ENCODE data around the gene TSKS. TPM values are rescaled to one million over a fixed set of nuclear protein-coding genes. Genes with fewer than 3 reads are reported as not detected.

The TSKS gene
- total and polyA plus RNA-seq, 2 donors (not counting 3 experiments of a cell fraction or from before 2014, with no cell fraction given) = 0.03 TPM; not detected in 1

DNA sequence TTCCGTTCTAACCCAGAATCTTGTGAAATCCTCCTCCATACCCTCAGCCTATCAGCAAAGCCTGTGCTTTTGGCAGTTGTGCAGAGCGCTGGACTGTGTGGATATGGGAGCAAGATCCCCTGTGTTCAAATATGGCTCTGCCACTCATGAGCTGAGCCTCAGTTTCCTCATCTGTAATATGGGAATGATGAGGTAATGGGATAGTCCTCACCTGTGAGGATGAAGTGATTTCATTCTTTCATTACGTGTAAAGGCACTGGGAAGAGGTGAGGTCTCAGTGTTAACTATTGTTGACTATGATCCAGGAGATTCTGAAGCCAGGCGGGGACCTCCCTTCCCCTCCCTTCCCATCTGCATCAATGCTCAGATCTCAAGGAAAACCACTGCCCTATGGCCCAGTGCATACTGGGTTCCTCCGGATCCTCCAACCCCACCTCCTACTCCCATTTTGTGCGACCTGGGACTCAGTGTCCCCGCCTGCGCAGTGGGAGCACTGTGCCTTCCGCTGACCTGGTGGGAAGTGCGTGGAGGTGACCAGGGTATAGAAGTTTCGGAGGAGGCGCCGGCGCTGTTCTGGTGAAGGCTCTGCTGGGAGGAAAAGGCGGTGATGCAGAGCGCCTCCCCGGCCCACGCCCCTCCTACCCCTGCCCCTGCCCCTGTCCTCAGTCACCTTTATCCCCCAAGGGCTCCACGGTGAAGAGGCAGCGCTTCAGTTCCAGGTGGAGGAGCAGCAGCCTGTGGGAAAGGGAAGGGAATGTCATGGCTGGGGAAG, 45.0 kb upstream of the TSKS start:
- FAIRE-seq = no peak
- H3K27me3 ChIP-seq (ENCODE audit: control insufficient read depth in 2 of 2, insufficient read depth in 2 of 2, low read length in 2 of 2) = no peaks in the 10 kb centered on the region
- intact Hi-C loops (cut with micrococcal nuclease) (loop anchor here (2.0 to 5.0 kb wide), 3 partner anchors 41 to 311 kb away; partner anchors contain the start of genes ADM5, AP2A1 and RPS11), dilution Hi-C loops (cut with MboI; ENCODE audit: extremely low pct_ligation_motif_present, low sequenced_read_pairs) (no loop called here)
- DNase-seq (ENCODE audit: low read depth, low spot score) = no peak
- H3K9me1 ChIP-seq (replicated peaks; ENCODE audit: control insufficient read depth, extremely low read depth, insufficient read depth, low read length) = no peaks in the 10 kb centered on the region
- H2AFZ ChIP-seq (ENCODE audit: low read depth, low read length) = no peak overlapping the region
- TF ChIP-seq POLR2A (IDR thresholded peaks at IDR 0.05; ENCODE audit: low read depth, low read length) (no peak), POLR2AphosphoS5 (IDR thresholded peaks at IDR 0.05; ENCODE audit: insufficient read depth, low read depth, low read length) (no peak), FOS (IDR thresholded peaks at IDR 0.05; ENCODE audit: borderline replicate concordance, insufficient read depth, low read length) (no peak), JUN (IDR thresholded peaks at IDR 0.05; ENCODE audit: borderline replicate concordance, insufficient read depth, insufficient read length, low read depth) (no peak), MAX (IDR thresholded peaks at IDR 0.05; ENCODE audit: insufficient read depth, insufficient read length) (no peak), GATA2 (IDR thresholded peaks at IDR 0.05; ENCODE audit: insufficient read depth, insufficient read length, low read depth, low read length) (no peak), EZH2 (IDR thresholded peaks at IDR 0.05; ENCODE audit: borderline replicate concordance, low read depth, low read length, severe bottlenecking) (no peak), MYC (IDR thresholded peaks at IDR 0.05; ENCODE audit: low read depth, low read length) (no peak)
- TF ChIP-seq, protein P1, sequence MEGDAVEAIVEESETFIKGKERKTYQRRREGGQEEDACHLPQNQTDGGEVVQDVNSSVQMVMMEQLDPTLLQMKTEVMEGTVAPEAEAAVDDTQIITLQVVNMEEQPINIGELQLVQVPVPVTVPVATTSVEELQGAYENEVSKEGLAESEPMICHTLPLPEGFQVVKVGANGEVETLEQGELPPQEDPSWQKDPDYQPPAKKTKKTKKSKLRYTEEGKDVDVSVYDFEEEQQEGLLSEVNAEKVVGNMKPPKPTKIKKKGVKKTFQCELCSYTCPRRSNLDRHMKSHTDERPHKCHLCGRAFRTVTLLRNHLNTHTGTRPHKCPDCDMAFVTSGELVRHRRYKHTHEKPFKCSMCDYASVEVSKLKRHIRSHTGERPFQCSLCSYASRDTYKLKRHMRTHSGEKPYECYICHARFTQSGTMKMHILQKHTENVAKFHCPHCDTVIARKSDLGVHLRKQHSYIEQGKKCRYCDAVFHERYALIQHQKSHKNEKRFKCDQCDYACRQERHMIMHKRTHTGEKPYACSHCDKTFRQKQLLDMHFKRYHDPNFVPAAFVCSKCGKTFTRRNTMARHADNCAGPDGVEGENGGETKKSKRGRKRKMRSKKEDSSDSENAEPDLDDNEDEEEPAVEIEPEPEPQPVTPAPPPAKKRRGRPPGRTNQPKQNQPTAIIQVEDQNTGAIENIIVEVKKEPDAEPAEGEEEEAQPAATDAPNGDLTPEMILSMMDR (IDR thresholded peaks at IDR 0.05; ENCODE audit: extremely low read depth in 1 of 2, insufficient read depth in 1 of 2, low read depth in 1 of 2, low read length in 2 of 2) = no peak
- no peaks in the 10 kb centered on the region for H3K79me2 ChIP-seq (ENCODE audit: control insufficient read depth, insufficient read depth, low read length)
- no peaks in the 10 kb centered on the region for H3K9me3 ChIP-seq (replicated peaks; ENCODE audit: control insufficient read depth, insufficient read depth, low read length)
- peaks cover 4 to 6% of the 10 kb centered on the region in 2 experiments for H3K36me3 ChIP-seq (ENCODE audit: control insufficient read depth in 2 of 2, extremely low read depth in 1 of 2, insufficient read depth in 2 of 2, low read length in 2 of 2)
- no peak overlapping the region for H3K4me3 ChIP-seq (replicated peaks in 1 of 3; ENCODE audit: insufficient read depth in 1 of 3, low read depth in 1 of 3, low read length in 3 of 3)
- peaks cover 15% of the 10 kb centered on the region for H3K4me1 ChIP-seq (ENCODE audit: control insufficient read depth, extremely low read depth, insufficient read depth, low read length)
- POLR2A ChIA-PET = no interaction called here
- no peaks in the 10 kb centered on the region for H4K20me1 ChIP-seq (replicated peaks; ENCODE audit: control insufficient read depth, extremely low read depth, insufficient read depth, low read length)
- CTCF ChIA-PET = no interaction called here
- H3K4me2 ChIP-seq (ENCODE audit: insufficient read depth, low read length) = no peak overlapping the region
- no peak overlapping the region for H3K9ac ChIP-seq (replicated peaks; ENCODE audit: extremely low read depth, insufficient read depth, low read length)
- BruUV-seq (replicated peaks) = no TSS peak
- H3K27ac ChIP-seq (ENCODE audit: insufficient read depth, low read depth, low read length) = no peak overlapping the region

All from endothelial cell of umbilical vein (primary cell).